Mononuclear cell (primary cell): ENCODE results near the gene PPP1R14D. TPM values are rescaled to one million over a fixed set of nuclear protein-coding genes. Genes with fewer than 3 reads are reported as not detected.

Experiments used
- H3K27me3 ChIP-seq: 2 replicates; pipeline ENCODE4 v1.6.0; 2011; ENCODE audit warnings: low read length, control low read depth; ENCODE audit not compliant: insufficient read depth
- H3K4me1 ChIP-seq: 2 replicates; pipeline ENCODE4 v1.5.1; 2011; ENCODE audit warnings: mild to moderate bottlenecking, low read length, control low read depth; ENCODE audit not compliant: insufficient read depth
- H3K4me3 ChIP-seq: 2 replicates; pipeline ENCODE4 v1.5.1; 2011; ENCODE audit warnings: mild to moderate bottlenecking, low read length, moderate library complexity
- H3K9me3 ChIP-seq: 2 replicates; pipeline ENCODE4 v1.5.1; 2011; ENCODE audit warnings: low read depth, mild to moderate bottlenecking, control low read depth, low read length
- total RNA-seq: library from RNA; depleted of rRNA; stranded (reverse); fragments of >200 nt; gene quantifications from one replicate; pipeline ENCODE4 v1.2.3, GENCODE V29; 2012

PPP1R14D gene
- total RNA-seq, 1 donor, result not detected

DNA sequence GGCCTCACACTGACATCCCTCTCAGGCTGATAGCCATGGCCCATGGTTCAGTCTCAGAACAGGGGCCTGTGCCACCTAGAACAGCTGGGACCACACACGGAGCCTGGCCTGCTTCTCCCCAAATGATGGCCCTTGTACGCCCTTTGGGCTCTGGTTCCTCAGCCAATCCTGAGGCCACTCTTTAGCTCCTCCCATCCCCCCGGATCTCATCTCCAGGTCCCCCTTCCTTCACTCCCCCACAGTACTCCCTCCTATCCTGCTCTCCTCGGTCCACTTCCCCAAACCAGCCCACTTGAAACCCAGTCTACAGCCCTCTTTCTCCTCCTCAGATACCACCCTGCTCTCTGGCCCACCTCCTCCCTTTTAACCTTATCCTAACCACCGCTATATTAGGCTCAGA lies 39.4 kb downstream of the PPP1R14D start:
- Histone ChIP-seq H3K4me3 (no peak overlapping the region), H3K4me1 (peaks cover 24% of the 10 kb centered on the region), H3K9me3 (no peaks in the 10 kb centered on the region), H3K27me3 (no peaks in the 10 kb centered on the region)

DNA sequence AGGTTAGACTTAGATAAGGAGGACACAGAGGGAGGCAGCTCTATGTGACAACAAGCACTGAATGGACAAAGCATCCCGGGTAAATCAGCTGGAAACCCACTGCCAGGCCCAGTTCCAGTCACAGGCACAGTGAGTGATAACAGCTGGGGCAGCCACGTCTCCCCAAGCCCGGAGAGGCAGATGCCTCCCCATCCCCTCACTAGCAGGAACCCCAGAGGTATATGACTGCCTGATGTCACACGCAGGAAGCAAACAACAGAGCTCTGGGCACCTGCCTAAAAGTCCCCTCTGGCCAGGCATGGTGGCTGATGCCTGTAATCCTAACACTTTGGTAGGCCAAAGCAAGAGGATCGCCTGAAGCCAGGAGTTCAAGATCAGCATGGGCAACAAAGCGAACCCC lies 40.5 kb downstream of the PPP1R14D start:
- H3K4me3 ChIP-seq, result no peak overlapping the region
- no peaks in the 10 kb centered on the region for H3K9me3 ChIP-seq
- peaks cover 24% of the 10 kb centered on the region for H3K4me1 ChIP-seq

DNA sequence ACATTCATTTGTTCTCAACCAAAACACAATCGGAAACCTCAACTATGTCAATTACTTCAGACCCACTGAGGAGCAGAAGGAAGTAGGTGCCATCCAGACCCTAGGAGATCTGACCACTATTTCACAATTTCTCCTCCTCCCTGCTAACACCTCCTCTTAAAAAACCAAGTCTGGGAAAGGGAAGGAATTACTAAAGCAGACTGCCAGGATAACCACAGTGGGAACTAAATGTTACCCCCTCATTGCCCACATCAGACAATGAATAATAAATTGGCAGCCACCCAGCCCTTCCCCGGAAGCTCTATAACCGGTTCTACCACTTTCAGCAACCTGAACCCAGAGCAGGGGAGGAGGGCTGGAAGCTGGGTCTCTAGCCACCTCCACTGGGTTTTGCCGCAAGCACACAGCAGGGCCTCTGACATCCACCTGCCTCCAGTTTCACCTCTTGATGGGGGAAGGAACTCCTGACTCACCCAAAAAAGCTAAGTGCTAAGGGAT lies 41.1 kb downstream of the PPP1R14D start:
- H3K4me1 ChIP-seq, result peaks cover 24% of the 10 kb centered on the region
- no peaks in the 10 kb centered on the region for H3K9me3 ChIP-seq
- H3K27me3 ChIP-seq, result no peaks in the 10 kb centered on the region
- no peak overlapping the region for H3K4me3 ChIP-seq

More for the DNA sequence above, 40.5 kb downstream of the PPP1R14D start:
- H3K27me3 ChIP-seq, result no peaks in the 10 kb centered on the region

DNA sequence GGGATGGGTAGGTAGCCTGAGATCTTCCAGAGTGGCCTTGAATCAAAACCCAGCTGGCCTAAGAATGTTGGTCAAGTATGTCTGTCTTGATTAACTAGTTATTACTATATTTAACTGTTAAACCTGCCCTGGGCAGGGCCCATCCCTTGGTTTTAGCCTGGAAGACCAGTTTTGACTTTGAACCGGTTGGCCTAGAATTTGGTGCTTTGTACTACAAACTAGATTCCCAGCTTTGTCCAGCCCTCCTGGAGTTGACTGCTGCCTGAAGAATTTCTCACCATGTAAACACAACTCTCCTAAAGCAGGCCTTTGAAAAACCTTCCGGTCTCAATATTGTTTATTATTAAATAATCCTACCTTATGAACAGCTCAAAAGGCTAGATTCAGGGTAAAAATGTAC lies 42.7 kb downstream of the PPP1R14D start:
- H3K4me1 ChIP-seq, result peaks cover 24% of the 10 kb centered on the region
- H3K9me3 ChIP-seq, result no peaks in the 10 kb centered on the region
- H3K27me3 ChIP-seq, result no peaks in the 10 kb centered on the region

DNA sequence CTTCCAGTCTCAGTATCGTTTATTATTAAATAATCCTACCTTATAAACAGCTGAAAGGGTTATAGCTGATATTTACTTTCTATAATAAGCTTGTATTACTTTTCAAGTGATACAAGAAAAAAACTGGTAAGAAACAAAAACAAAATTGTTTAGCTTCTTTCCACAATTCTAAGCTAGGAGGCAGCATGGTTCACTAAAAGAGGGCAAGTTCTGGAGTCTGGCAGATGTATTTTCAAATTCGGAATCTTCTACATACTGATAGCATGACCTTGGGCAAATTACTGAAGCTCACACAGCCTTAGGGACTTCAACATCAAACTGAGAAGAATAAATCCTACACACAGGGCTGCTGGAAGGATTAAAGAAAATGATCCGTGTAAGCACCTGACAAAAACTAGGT lies 43.3 kb downstream of the PPP1R14D start:
- Histone ChIP-seq H3K4me1 (peaks cover 24% of the 10 kb centered on the region), H3K4me3 (no peak overlapping the region), H3K27me3 (no peaks in the 10 kb centered on the region), H3K9me3 (no peaks in the 10 kb centered on the region)

More for the DNA sequence above, 42.7 kb downstream of the PPP1R14D start:
- H3K4me3 ChIP-seq, result no peak overlapping the region

DNA sequence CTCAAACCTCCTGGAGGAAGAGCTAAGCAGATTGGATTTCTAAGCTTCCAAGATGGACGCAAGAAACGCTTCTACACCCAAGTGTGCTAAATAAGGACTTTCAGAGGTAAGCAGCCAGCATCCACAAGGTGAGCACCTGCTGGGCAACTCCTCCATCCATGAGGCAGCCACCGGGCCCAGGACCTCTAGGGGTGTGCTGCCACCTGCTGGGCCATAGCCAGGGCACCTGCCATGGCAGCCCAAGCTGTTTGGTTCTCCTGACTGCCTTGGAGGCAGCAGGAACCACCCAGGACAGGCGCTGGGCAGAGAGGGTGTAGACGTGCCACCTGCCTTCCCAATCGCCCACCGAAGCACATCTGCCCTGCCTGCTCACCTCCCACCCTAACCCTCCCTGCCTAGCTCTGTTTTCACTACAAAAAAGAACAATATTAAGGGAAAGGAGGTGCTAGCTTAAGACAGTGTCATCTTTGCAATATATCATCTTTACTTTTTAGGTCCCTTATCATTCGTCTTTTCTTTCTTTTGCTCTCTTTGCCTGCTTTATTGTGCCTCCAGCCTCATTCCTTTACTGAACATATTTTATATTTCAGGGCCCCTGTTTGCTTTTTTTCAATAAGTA lies 45.8 kb downstream of the PPP1R14D start:
- no peaks in the 10 kb centered on the region for H3K9me3 ChIP-seq
- no peaks in the 10 kb centered on the region for H3K27me3 ChIP-seq
- no peak overlapping the region for H3K4me3 ChIP-seq
- peaks cover 13% of the 10 kb centered on the region for H3K4me1 ChIP-seq

DNA sequence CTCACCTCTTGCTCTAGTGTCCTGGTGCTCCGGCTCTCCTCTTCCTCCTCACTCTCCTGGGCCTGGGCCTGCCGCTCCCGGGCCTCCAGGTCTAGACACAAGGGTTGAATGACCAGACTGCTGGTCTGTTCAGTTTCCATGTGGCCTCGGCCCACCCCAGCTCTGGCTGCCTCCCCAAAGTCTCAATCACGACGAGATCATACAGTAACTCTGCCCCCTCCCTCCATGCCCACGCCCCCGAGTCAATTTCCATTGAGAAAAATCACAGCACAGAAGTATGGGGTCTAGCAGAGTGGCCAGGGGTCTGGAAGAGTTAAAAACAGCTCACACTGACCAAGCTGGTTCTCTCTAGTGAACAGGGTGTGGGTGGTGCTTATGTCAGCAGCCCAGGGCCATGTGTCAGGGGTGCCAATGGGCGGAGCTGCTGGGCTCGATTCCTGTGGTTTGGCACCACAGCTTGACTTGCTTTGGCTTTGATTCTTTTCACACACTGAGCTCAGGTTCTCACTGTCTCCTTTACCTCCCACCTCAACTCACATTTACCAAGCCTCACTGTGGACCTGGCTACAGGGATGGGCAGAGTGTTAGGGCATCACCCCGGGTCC lies 51.9 kb downstream of the PPP1R14D start:
- Histone ChIP-seq H3K27me3 (no peaks in the 10 kb centered on the region), H3K9me3 (no peaks in the 10 kb centered on the region), H3K4me1 (no peaks in the 10 kb centered on the region), H3K4me3 (no peak overlapping the region)

DNA sequence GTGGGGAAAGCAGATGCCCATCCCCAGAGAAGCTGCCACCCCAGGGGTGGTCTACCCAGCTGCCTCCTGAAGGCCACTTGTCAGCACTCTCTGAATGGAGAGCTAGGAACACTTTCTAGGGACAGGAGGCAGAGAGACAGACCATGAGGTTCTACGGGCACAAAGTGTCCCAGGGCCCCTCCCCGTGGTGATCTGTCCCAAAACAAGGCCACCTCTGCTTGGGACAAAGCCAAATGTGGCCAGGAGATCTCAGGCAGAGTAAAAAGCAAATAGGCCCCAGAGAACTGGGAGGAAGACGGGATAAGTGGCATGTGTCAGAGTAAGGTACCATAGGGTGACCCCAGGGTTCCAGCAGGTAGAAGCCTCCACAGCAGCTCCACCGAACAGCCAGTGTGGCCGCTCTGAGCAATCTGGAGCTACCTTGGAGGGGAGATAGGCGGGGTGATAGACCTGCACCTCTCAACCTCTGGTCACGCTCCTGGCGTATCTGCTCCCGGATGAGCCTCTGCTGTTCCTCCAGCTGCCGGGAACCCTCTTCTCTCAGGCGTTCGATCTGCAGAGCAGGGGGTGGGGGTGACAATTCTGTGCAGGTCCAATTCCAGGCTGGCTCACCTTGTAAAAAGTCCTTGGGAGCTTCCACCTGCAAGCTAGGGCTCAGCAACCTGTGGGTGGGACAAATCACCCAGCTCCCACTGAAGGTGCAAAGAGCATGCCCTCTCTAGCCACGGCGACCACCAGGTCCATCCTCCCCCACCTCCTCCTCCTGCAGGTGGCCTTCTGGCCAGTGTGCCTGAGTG lies 52.6 kb downstream of the PPP1R14D start:
- Histone ChIP-seq H3K4me3 (no peak overlapping the region), H3K27me3 (no peaks in the 10 kb centered on the region), H3K9me3 (no peaks in the 10 kb centered on the region), H3K4me1 (no peaks in the 10 kb centered on the region)

DNA sequence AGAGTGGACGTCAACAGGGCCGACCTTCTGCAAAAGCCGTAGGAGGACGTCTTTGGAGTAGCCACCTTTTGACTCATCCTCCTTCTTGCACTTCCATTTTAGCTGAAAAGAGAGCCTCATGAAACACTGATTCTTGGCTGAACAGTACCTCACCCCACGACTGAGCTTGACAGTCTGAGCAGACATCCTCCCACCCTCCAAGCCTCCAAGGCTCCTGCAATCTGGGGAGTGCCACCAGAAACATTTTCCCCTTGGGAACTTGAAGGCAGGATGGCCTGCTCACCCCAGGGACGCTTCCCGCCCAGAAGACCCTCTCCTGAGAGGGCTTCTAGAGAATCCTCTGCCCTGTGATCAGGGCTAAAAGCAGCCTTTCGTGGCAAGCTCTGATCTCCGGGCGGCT lies 53.5 kb downstream of the PPP1R14D start:
- H3K27me3 ChIP-seq, result no peaks in the 10 kb centered on the region
- no peak overlapping the region for H3K4me3 ChIP-seq
- H3K9me3 ChIP-seq, result no peaks in the 10 kb centered on the region
- H3K4me1 ChIP-seq, result peaks cover 4% of the 10 kb centered on the region

DNA sequence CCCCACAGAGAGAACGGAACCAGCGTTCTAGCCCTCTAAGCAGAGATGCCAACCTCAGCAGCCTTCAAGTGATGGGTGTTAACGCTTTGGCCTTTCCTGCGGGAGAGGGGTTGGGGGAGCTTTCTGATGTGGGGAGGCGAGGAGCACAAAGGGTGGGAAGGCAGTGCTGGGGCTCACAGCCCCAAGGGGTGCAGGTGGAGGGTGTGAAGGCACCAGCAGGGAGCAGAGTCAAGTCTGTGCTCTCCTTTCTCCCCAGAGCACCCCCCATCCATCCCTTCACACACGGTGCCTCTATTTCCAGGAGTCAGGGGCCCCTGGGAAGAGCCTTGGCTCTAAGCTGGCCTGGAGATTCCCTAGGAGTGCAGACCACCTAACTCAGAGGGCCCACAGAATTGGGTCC lies 54.6 kb downstream of the PPP1R14D start:
- no peak overlapping the region for H3K4me3 ChIP-seq
- H3K4me1 ChIP-seq, result peaks cover 15% of the 10 kb centered on the region

DNA sequence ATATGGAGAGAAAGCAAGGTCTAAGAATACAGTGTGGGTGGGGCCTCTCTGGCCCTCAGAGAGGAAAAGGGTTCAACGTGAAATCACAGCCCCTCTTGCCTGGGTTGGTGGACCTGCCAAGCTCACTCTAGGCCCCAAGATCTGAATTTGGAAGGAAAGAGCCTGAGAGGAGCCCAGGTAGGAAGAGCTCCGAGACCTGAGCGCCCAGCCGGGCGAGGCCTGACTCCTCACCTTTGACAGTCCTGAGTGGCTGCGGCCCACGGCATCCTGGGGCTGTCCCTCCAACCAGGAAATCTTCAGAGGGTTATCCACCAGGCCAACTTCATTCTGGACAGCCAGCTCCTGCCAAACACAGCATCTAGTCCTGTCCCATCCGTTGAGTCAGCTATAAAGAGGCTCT lies 55.0 kb downstream of the PPP1R14D start:
- peaks cover 19% of the 10 kb centered on the region for H3K4me1 ChIP-seq
- no peak overlapping the region for H3K4me3 ChIP-seq
- no peaks in the 10 kb centered on the region for H3K9me3 ChIP-seq
- no peaks in the 10 kb centered on the region for H3K27me3 ChIP-seq

More for the DNA sequence above, 54.6 kb downstream of the PPP1R14D start:
- H3K27me3 ChIP-seq, result no peaks in the 10 kb centered on the region
- no peaks in the 10 kb centered on the region for H3K9me3 ChIP-seq

DNA sequence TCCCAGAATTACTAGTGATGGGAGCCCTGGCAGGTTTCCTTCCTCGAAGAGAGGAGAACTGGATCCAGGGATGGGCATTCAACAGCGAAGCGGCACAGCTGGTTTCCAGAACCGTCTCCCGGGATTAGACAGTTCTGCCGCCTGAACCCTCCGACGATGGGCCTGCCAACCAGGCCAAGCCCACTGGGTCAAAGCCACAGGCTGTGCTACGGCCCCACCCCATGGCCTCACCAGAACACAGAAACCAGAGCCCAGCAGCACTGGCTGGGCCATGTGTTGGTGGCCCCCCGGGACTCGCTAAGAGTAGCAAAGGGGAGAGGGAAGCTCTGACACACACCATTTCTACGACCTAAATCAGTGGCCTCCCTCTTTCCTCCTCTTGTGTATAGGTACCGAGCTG lies 56.5 kb downstream of the PPP1R14D start:
- H3K4me3 ChIP-seq, result no peak overlapping the region

DNA sequence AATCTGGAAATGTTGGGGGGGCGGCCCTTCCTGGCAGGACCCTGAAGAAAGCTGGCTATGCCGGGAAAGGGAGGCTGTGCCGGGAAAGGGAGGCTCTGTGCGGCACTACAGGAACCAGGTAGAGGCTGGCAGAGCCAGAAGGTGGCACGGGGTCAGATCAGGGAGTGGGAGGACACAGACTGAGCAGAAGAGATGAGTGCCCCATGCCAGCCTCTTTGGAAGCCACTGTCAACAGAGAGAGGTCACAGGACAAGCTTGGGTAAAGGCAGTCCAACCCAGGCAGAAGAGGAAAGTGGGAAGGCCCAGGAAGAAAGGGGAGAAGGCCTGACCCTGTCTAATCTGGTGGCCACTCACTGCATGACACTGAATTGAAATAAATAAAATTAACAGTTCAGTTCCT lies 57.3 kb downstream of the PPP1R14D start:
- Histone ChIP-seq H3K27me3 (no peaks in the 10 kb centered on the region), H3K4me3 (no peak overlapping the region), H3K9me3 (no peaks in the 10 kb centered on the region), H3K4me1 (peaks cover 26% of the 10 kb centered on the region)

More for the DNA sequence above, 56.5 kb downstream of the PPP1R14D start:
- H3K27me3 ChIP-seq, result no peaks in the 10 kb centered on the region
- H3K4me1 ChIP-seq, result peaks cover 26% of the 10 kb centered on the region
- H3K9me3 ChIP-seq, result no peaks in the 10 kb centered on the region

DNA sequence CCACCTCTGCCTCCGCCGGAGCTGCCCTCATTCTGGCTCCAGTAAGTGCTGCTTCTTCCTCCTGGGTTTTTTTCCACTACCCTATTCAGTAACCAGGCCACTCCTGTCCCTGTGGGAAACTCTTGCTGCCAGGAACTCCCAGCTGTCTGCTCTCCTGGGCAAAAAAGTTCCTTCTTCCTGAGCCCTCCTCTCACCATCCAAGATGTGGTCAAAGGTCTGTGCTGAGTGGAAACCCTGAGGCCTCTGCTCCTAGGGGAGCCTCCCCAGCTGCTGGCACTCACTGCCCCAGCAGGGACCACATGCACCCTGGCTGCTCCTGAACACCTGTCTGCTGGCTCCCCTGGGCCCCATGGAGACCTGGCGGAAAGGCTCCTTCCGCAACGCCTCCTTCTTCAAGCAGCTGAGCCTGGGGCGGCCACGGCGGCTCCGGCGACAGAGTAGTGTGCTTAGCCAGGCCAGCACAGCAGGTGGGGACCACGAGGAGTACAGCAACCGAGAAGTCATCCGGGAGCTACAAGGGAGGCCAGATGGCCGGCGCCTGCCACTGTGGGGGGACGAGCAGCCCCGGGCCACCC lies 58.3 kb downstream of the PPP1R14D start:
- Histone ChIP-seq H3K4me1 (peaks cover 33% of the 10 kb centered on the region), H3K27me3 (no peaks in the 10 kb centered on the region), H3K4me3 (no peak overlapping the region), H3K9me3 (no peaks in the 10 kb centered on the region)
